Keratinocyte (primary cell): Measurements from ENCODE around the gene TCF20. TPM values are rescaled to one million over a fixed set of nuclear protein-coding genes. Genes with fewer than 3 reads are reported as not detected.

ENCODE experiments used
- DNase-seq: peaks from one replicate; pipeline ENCODE4 v3.0.0-alpha.2; 2011; ENCODE audit warnings: low read depth, missing footprints, low spot score
- FAIRE-seq: peaks from 2 replicates; lab custom pipeline; 2011; peaks lifted over from hg19 to GRCh38; lab: Jason Lieb, UNC
- H2AFZ ChIP-seq: 2 replicates; pipeline ENCODE4 v1.6.0; 2012; ENCODE audit warnings: low read length, control low read depth, inconsistent platforms; ENCODE audit not compliant: control insufficient read depth
- H3K27ac ChIP-seq: 2 replicates; pipeline ENCODE4 v1.5.1; 2011; ENCODE audit warnings: low read length; ENCODE audit not compliant: control insufficient read depth, insufficient read depth
- H3K27me3 ChIP-seq: 3 replicates; pipeline ENCODE4 v1.6.0; 2011; ENCODE audit warnings: low read length; ENCODE audit not compliant: control insufficient read depth, insufficient read depth; ENCODE audit errors: extremely low read depth
- H3K36me3 ChIP-seq, 2 experiments: 2 replicates in 1 of 2; 3 replicates in 1 of 2; pipeline ENCODE4 v1.5.1; 2011; ENCODE audit warnings: low read length in 2 of 2, mild to moderate bottlenecking in 1 of 2; ENCODE audit not compliant: control insufficient read depth in 2 of 2, insufficient read depth in 2 of 2; ENCODE audit errors: extremely low read depth in 1 of 2
- H3K4me1 ChIP-seq: 3 replicates; pipeline ENCODE4 v1.5.1; 2011; ENCODE audit warnings: low read length; ENCODE audit not compliant: control insufficient read depth, insufficient read depth; ENCODE audit errors: extremely low read depth
- H3K4me2 ChIP-seq: 3 replicates; pipeline ENCODE4 v1.6.0; 2011; ENCODE audit warnings: low read depth, low read length; ENCODE audit not compliant: control insufficient read depth, insufficient read depth; ENCODE audit errors: extremely low read depth
- H3K4me3 ChIP-seq, 3 experiments: fragments of 200-600 bp in 1 of 3; sonication (generic) in 1 of 3; 2 replicates in 2 of 3; 3 replicates in 1 of 3; pipeline ENCODE4 v1.5.1; 2011 to 2016; ENCODE audit warnings: low read length in 3 of 3, mild to moderate bottlenecking in 3 of 3, control low read depth in 2 of 3, inconsistent platforms in 1 of 3, low read depth in 1 of 3, mixed read lengths in 1 of 3, mixed run types in 1 of 3, moderate library complexity in 1 of 3; ENCODE audit not compliant: control insufficient read depth in 2 of 3, insufficient read depth in 2 of 3; ENCODE audit errors: extremely low read depth in 1 of 3
- H3K79me2 ChIP-seq: 2 replicates; pipeline ENCODE4 v1.6.0; 2012; ENCODE audit warnings: low read length; ENCODE audit not compliant: control insufficient read depth, insufficient read depth
- H3K9ac ChIP-seq: 3 replicates; pipeline ENCODE4 v1.6.0; 2011; ENCODE audit warnings: low read length; ENCODE audit not compliant: control insufficient read depth, insufficient read depth; ENCODE audit errors: extremely low read depth
- H3K9me1 ChIP-seq: 3 replicates; pipeline ENCODE4 v1.6.0; 2011; ENCODE audit warnings: low read length; ENCODE audit not compliant: control insufficient read depth, insufficient read depth; ENCODE audit errors: extremely low read depth
- H3K9me3 ChIP-seq: 2 replicates; pipeline ENCODE4 v1.5.1; 2012; ENCODE audit warnings: low read depth, low read length; ENCODE audit not compliant: control insufficient read depth
- H4K20me1 ChIP-seq: 3 replicates; pipeline ENCODE4 v1.6.0; 2011; ENCODE audit warnings: low read length; ENCODE audit not compliant: control insufficient read depth, insufficient read depth; ENCODE audit errors: extremely low read depth
- CTCF ChIP-seq, 3 experiments: IDR thresholded peaks in 1 of 3; conservative IDR thresholded peaks in 1 of 3; optimal IDR thresholded peaks in 1 of 3; 2 replicates in 2 of 3; 3 replicates in 1 of 3; pipeline versions ENCODE3 to v1.5.1; 2011; ENCODE audit warnings: low read length in 3 of 3, mild to moderate bottlenecking in 3 of 3, moderate library complexity in 2 of 3, control low read depth in 1 of 3, inconsistent platforms in 1 of 3; ENCODE audit not compliant: insufficient read depth in 2 of 3; ENCODE audit errors: extremely low read depth in 1 of 3
- EZH2 ChIP-seq: IDR thresholded peaks from one replicate; pipeline ENCODE4 v1.6.1; 2012; ENCODE audit warnings: inconsistent platforms, mild to moderate bottlenecking, low read length, moderate library complexity
- dilution Hi-C: fragments of 300-500 bp; cut with MboI; formaldehyde crosslinking; loops from one replicate; pipeline ENCODE4 v1.7.0; 2020; ENCODE audit warnings: low sequenced_read_pairs; ENCODE audit not compliant: extremely low pct_ligation_motif_present
- polyA plus RNA-seq, 5 experiments: library from polyadenylated mRNA; depleted of rRNA in 3 of 5; stranded (reverse) in 3 of 5; stranded (forward) in 1 of 5; unstranded in 1 of 5; fragments of >200 nt; gene quantifications; 1 replicate in 1 of 5; 2 replicates in 3 of 5; 3 replicates in 1 of 5; pipeline versions ENCODE4 v1.2.1 to v1.2.3, GENCODE V29; 2011 to 2012; ENCODE audit warnings: missing spikeins in 2 of 5, low read depth in 1 of 5, low replicate concordance in 1 of 5

TCF20 gene
- polyA plus RNA-seq, 1 donor (not counting 4 experiments of a cell fraction or from before 2014, with no cell fraction given) = 23.9 TPM

- H3K9me1 ChIP-seq = no peaks in the 10 kb centered on the region
- H3K4me1 ChIP-seq = no peaks in the 10 kb centered on the region
- H3K4me2 ChIP-seq = no peak overlapping the region
- H3K27ac ChIP-seq = no peak overlapping the region
- peaks cover 90% of the 10 kb centered on the region for H3K79me2 ChIP-seq
- H3K36me3 ChIP-seq = peaks cover 0 to 3% of the 10 kb centered on the region in 2 experiments
- H3K9me3 ChIP-seq = no peaks in the 10 kb centered on the region
- dilution Hi-C loops = no loop called here
- peaks cover 33% of the 10 kb centered on the region for H4K20me1 ChIP-seq
- TF ChIP-seq CTCF (optimal IDR thresholded peaks at IDR 0.05 in 1 of 3, IDR thresholded peaks at IDR 0.05 in 1 of 3, conservative IDR thresholded peaks at IDR 0.05 in 1 of 3; ENCODE audit: extremely low read depth in 1 of 3, insufficient read depth in 2 of 3, low read length in 3 of 3) (no peak), EZH2 (no peak)
- DNase-seq (no peak), FAIRE-seq (no peak)
- no peak overlapping the region for H3K4me3 ChIP-seq
- H2AFZ ChIP-seq = no peak overlapping the region
- H3K9ac ChIP-seq = no peak overlapping the region
- H3K27me3 ChIP-seq = no peaks in the 10 kb centered on the region
Observed at GRCh38 chr22:42222140-42222539, 48.3 kb downstream of the TCF20 start.

Other genes with a start within 250 kb of the TCF20 start
- gene NAGA, start 199.8 kb downstream of the TCF20 start, polyA plus RNA-seq = 17.0 to 20.9 TPM (median 20.5 TPM) in 3 replicates
- 0.80 to 2.2 TPM (median 1.4 TPM) in 3 replicates for gene PHETA2, start 196.4 kb downstream of the TCF20 start, polyA plus RNA-seq
- gene SMDT1, start 191.0 kb downstream of the TCF20 start, polyA plus RNA-seq = 21.1 to 30.0 TPM (median 21.6 TPM) in 3 replicates
- gene NDUFA6, start 179.9 kb downstream of the TCF20 start, polyA plus RNA-seq = 46.3 to 86.7 TPM (median 54.6 TPM) in 3 replicates
- 0.74 to 2.8 TPM (median 0.81 TPM) in 3 replicates for gene CYP2D6, start 139.8 kb downstream of the TCF20 start, polyA plus RNA-seq
- 0.05 TPM in 1 of 3 replicates, not detected in the others for gene NFAM1, start 161.8 kb upstream of the TCF20 start, polyA plus RNA-seq
- gene RRP7A, start 249.1 kb upstream of the TCF20 start, polyA plus RNA-seq = 29.4 to 30.7 TPM (median 30.2 TPM) in 3 replicates